Nephron (organoid): ENCODE results near the gene CCDC70.

Experiments
- H3K27ac Mint-ChIP-seq, 3 experiments: 2 replicates each; pipeline ENCODE4 v1.8.0; 2020; ENCODE audit warnings: mixed read lengths in 3 of 3, mild to moderate bottlenecking in 2 of 3, moderate library complexity in 1 of 3
- H3K27me3 Mint-ChIP-seq: 2 replicates; pipeline ENCODE4 v1.8.0; 2021; ENCODE audit warnings: low read depth, mild to moderate bottlenecking, moderate library complexity, mixed read lengths
- H3K36me3 Mint-ChIP-seq: 2 replicates; pipeline ENCODE4 v1.8.0; 2020; ENCODE audit warnings: low read depth, mixed read lengths
- H3K4me1 Mint-ChIP-seq: 2 replicates; pipeline ENCODE4 v1.8.0; 2020; ENCODE audit warnings: mixed read lengths
- H3K4me3 Mint-ChIP-seq, 3 experiments: 2 replicates each; pipeline ENCODE4 v1.8.0; 2020; ENCODE audit warnings: mild to moderate bottlenecking in 3 of 3, mixed read lengths in 3 of 3, moderate library complexity in 2 of 3
- H3K9me3 Mint-ChIP-seq: 2 replicates; pipeline ENCODE4 v1.8.0; 2020; ENCODE audit warnings: mixed read lengths
- CTCF ChIP-seq, 3 experiments: fragments of 200-600 bp; sonication (generic); IDR thresholded peaks; one replicate each; pipeline ENCODE4 v1.5.0; 2021; ENCODE audit warnings: antibody characterized with exemption in 3 of 3; ENCODE audit not compliant: unreplicated experiment in 3 of 3

Gene CCDC70

GRCh38 chr13:51895906-51896888, 34.4 kb downstream of the CCDC70 start:
- peak; percentile 62 to 72 (median 66) for TF ChIP-seq CTCF (IDR thresholded peaks at IDR 0.05; ENCODE audit: unreplicated experiment in 3 of 3)
- peak overlapping the region in 1 of 3 experiments; percentile 51 for H3K27ac Mint-ChIP-seq
- H3K4me1 Mint-ChIP-seq, result peaks cover 19% of the 10 kb centered on the region
- no peak overlapping the region for H3K4me3 Mint-ChIP-seq
- peaks cover 11% of the 10 kb centered on the region for H3K27me3 Mint-ChIP-seq
- H3K36me3 Mint-ChIP-seq, result no peaks in the 10 kb centered on the region
- H3K9me3 Mint-ChIP-seq, result no peaks in the 10 kb centered on the region

- Mint-ChIP-seq H3K4me3 (no peak overlapping the region), H3K9me3 (no peaks in the 10 kb centered on the region), H3K27ac (no peak overlapping the region), H3K36me3 (no peaks in the 10 kb centered on the region), H3K27me3 (peaks cover 9% of the 10 kb centered on the region), H3K4me1 (peaks cover 7% of the 10 kb centered on the region)
- no peak for TF ChIP-seq CTCF (IDR thresholded peaks at IDR 0.05; ENCODE audit: unreplicated experiment in 3 of 3)
Observed at GRCh38 chr13:51900471-51900870, 38.7 kb downstream of the CCDC70 start.

GRCh38 chr13:51902776-51903175, 41.0 kb downstream of the CCDC70 start:
- H3K27ac Mint-ChIP-seq, result no peak overlapping the region
- H3K4me3 Mint-ChIP-seq, result no peak overlapping the region
- H3K27me3 Mint-ChIP-seq, result peaks cover 3% of the 10 kb centered on the region
- H3K36me3 Mint-ChIP-seq, result no peaks in the 10 kb centered on the region
- H3K9me3 Mint-ChIP-seq, result no peaks in the 10 kb centered on the region
- no peaks in the 10 kb centered on the region for H3K4me1 Mint-ChIP-seq
- no peak for TF ChIP-seq CTCF (IDR thresholded peaks at IDR 0.05; ENCODE audit: unreplicated experiment in 3 of 3)

GRCh38 chr13:51905787-51906186, 44.0 kb downstream of the CCDC70 start:
- TF ChIP-seq CTCF (IDR thresholded peaks at IDR 0.05; ENCODE audit: unreplicated experiment in 3 of 3), result no peak
- H3K4me1 Mint-ChIP-seq, result no peaks in the 10 kb centered on the region
- H3K27ac Mint-ChIP-seq, result no peak overlapping the region
- H3K9me3 Mint-ChIP-seq, result no peaks in the 10 kb centered on the region
- no peaks in the 10 kb centered on the region for H3K36me3 Mint-ChIP-seq
- peaks cover 3% of the 10 kb centered on the region for H3K27me3 Mint-ChIP-seq
- no peak overlapping the region for H3K4me3 Mint-ChIP-seq

GRCh38 chr13:51906581-51906980, 44.8 kb downstream of the CCDC70 start:
- TF ChIP-seq CTCF (IDR thresholded peaks at IDR 0.05; ENCODE audit: unreplicated experiment in 3 of 3), result no peak
- Mint-ChIP-seq H3K27me3 (peaks cover 3% of the 10 kb centered on the region), H3K4me1 (no peaks in the 10 kb centered on the region), H3K4me3 (no peak overlapping the region), H3K9me3 (no peaks in the 10 kb centered on the region), H3K27ac (no peak overlapping the region), H3K36me3 (no peaks in the 10 kb centered on the region)
